ENCODE results near the gene DOCK3.
A peak's percentile ranks its signal among the peaks of the same experiment; 100 is the strongest.
"Not testable (repeated sequence)": the region's sequence is repeated elsewhere in the genome, so short reads cannot be mapped to it uniquely, and the experiment has no call there.

The DOCK3 gene

GRCh38 chr3:51307945-51308607 is 633.3 kb downstream of the DOCK3 start:
- DNase-seq (ENCODE audit: low spot score) = not testable (repeated sequence)

- DNase-seq (ENCODE audit: low spot score) = peak; percentile 49
Measured at GRCh38 chr3:51311055-51311454, 636.3 kb downstream of the DOCK3 start.

- DNase-seq (ENCODE audit: low spot score) = no peak
Measured at GRCh38 chr3:51328206-51328605, 653.5 kb downstream of the DOCK3 start.

GRCh38 chr3:51330046-51330445 is 655.3 kb downstream of the DOCK3 start:
- no peak for DNase-seq (ENCODE audit: low spot score)

- DNase-seq (ENCODE audit: low spot score) = no peak
Measured at GRCh38 chr3:51332156-51332555, 657.4 kb downstream of the DOCK3 start.

GRCh38 chr3:51333021-51333420 is 658.3 kb downstream of the DOCK3 start:
- DNase-seq (ENCODE audit: low spot score) = no peak

- DNase-seq (ENCODE audit: low spot score) = no peak
Measured at GRCh38 chr3:51336261-51336660, 661.5 kb downstream of the DOCK3 start.

- DNase-seq (ENCODE audit: low spot score) = no peak
Measured at GRCh38 chr3:51337666-51338065, 662.9 kb downstream of the DOCK3 start.

- DNase-seq (ENCODE audit: low spot score) = no peak
Measured at GRCh38 chr3:51338632-51339031, 663.9 kb downstream of the DOCK3 start.

GRCh38 chr3:51340013-51340829 is 665.5 kb downstream of the DOCK3 start:
- DNase-seq (ENCODE audit: low spot score) = peak; percentile 98

- DNase-seq (ENCODE audit: low spot score) = peak; percentile 45
Measured at GRCh38 chr3:51340989-51341636, 666.4 kb downstream of the DOCK3 start.

- no peak for DNase-seq (ENCODE audit: low spot score)
Measured at GRCh38 chr3:51343918-51344687, 669.4 kb downstream of the DOCK3 start.

GRCh38 chr3:51350751-51351150 is 676.0 kb downstream of the DOCK3 start:
- DNase-seq (ENCODE audit: low spot score) = no peak

- no peak for DNase-seq (ENCODE audit: low spot score)
Measured at GRCh38 chr3:51353131-51353530, 678.4 kb downstream of the DOCK3 start.

- no peak for DNase-seq (ENCODE audit: low spot score)
Measured at GRCh38 chr3:51353691-51354090, 679.0 kb downstream of the DOCK3 start.

GRCh38 chr3:51354172-51354571 is 679.4 kb downstream of the DOCK3 start:
- DNase-seq (ENCODE audit: low spot score) = no peak

GRCh38 chr3:51354731-51355615 is 680.2 kb downstream of the DOCK3 start:
- DNase-seq (ENCODE audit: low spot score) = no peak

GRCh38 chr3:51355891-51356578 is 681.3 kb downstream of the DOCK3 start:
- no peak for DNase-seq (ENCODE audit: low spot score)

GRCh38 chr3:51357856-51358255 is 683.1 kb downstream of the DOCK3 start:
- DNase-seq (ENCODE audit: low spot score) = no peak

GRCh38 chr3:51358981-51359380 is 684.3 kb downstream of the DOCK3 start:
- DNase-seq (ENCODE audit: low spot score) = no peak

GRCh38 chr3:51360806-51361205 is 686.1 kb downstream of the DOCK3 start:
- DNase-seq (ENCODE audit: low spot score) = no peak

All from COLO829 (cell line).